H9 (cell line): ENCODE data around the gene AMPH. TPM values are rescaled to one million over a fixed set of nuclear protein-coding genes. Genes with fewer than 3 reads are reported as not detected.

Experiments
- DNase-seq: peaks from one replicate; pipeline ENCODE4 v3.0.0-alpha.2; 2017
- H2AFZ ChIP-seq: one replicate; pipeline ENCODE4 v1.6.1; 2013; ENCODE audit warnings: mild to moderate bottlenecking, low read length, control low read depth, moderate library complexity
- H2AK5ac ChIP-seq: 2 replicates; pipeline ENCODE4 v1.6.1; 2013; ENCODE audit warnings: low read length, control low read depth, mixed read lengths; ENCODE audit not compliant: insufficient read length
- H2BK120ac ChIP-seq: one replicate; pipeline ENCODE4 v1.6.1; 2013; ENCODE audit warnings: low read depth, mild to moderate bottlenecking, low read length, control low read depth, inconsistent platforms; ENCODE audit not compliant: poor library complexity, severe bottlenecking
- H2BK12ac ChIP-seq: 2 replicates; pipeline ENCODE4 v1.6.1; 2013; ENCODE audit warnings: low read length, control low read depth, mixed read lengths, low read depth; ENCODE audit not compliant: insufficient read length
- H2BK15ac ChIP-seq: 2 replicates; pipeline ENCODE4 v1.6.1; 2013; ENCODE audit warnings: low read depth, low read length, control low read depth
- H2BK20ac ChIP-seq: one replicate; pipeline ENCODE4 v1.6.1; 2013; ENCODE audit warnings: low read depth, mild to moderate bottlenecking, low read length, control low read depth, inconsistent platforms; ENCODE audit not compliant: poor library complexity, severe bottlenecking
- H2BK5ac ChIP-seq: 2 replicates; pipeline ENCODE4 v1.6.1; 2013; ENCODE audit warnings: low read length, control low read depth, mixed read lengths; ENCODE audit not compliant: insufficient read length
- H3K14ac ChIP-seq: 2 replicates; pipeline ENCODE4 v1.6.1; 2013; ENCODE audit warnings: low read length, control low read depth; ENCODE audit not compliant: insufficient read depth
- H3K18ac ChIP-seq: 2 replicates; pipeline ENCODE4 v1.6.1; 2013; ENCODE audit warnings: low read depth, mild to moderate bottlenecking, mixed read lengths, low read length, control low read depth; ENCODE audit not compliant: insufficient read length
- H3K23ac ChIP-seq: 2 replicates; pipeline ENCODE4 v1.6.1; 2013; ENCODE audit warnings: low read length, control low read depth, mixed read lengths, low read depth; ENCODE audit not compliant: insufficient read length
- H3K23me2 ChIP-seq: 2 replicates; pipeline ENCODE4 v1.6.1; 2013; ENCODE audit warnings: low read depth, mild to moderate bottlenecking, mixed read lengths, low read length, control low read depth; ENCODE audit not compliant: insufficient read length, poor library complexity, severe bottlenecking
- H3K27ac ChIP-seq: 2 replicates; pipeline ENCODE4 v1.5.1; 2013; ENCODE audit warnings: low read length, control low read depth, mixed read lengths, low read depth; ENCODE audit not compliant: insufficient read length
- H3K27me3 ChIP-seq: 2 replicates; pipeline ENCODE4 v1.6.1; 2013; ENCODE audit warnings: low read length, control low read depth, inconsistent platforms; ENCODE audit not compliant: insufficient read depth
- H3K4ac ChIP-seq: 2 replicates; pipeline ENCODE4 v1.6.1; 2013; ENCODE audit warnings: low read depth, mild to moderate bottlenecking, control low read depth, inconsistent platforms, low read length, moderate library complexity
- H3K4me1 ChIP-seq: 2 replicates; pipeline ENCODE4 v1.6.1; 2013; ENCODE audit warnings: low read length, control low read depth, inconsistent platforms; ENCODE audit not compliant: insufficient read depth
- H3K4me2 ChIP-seq: 2 replicates; pipeline ENCODE4 v1.6.1; 2013; ENCODE audit warnings: low read length, control low read depth, mixed read lengths; ENCODE audit not compliant: insufficient read length, insufficient read depth
- H3K56ac ChIP-seq: 2 replicates; pipeline ENCODE4 v1.6.1; 2013; ENCODE audit warnings: low read depth, mild to moderate bottlenecking, mixed read lengths, low read length, control low read depth; ENCODE audit not compliant: insufficient read length
- H3K79me1 ChIP-seq: 2 replicates; pipeline ENCODE4 v1.6.1; 2013; ENCODE audit warnings: low read depth, mild to moderate bottlenecking, moderate library complexity, low read length, control low read depth, inconsistent platforms; ENCODE audit not compliant: insufficient read depth, poor library complexity, severe bottlenecking
- H3K79me2 ChIP-seq: 2 replicates; pipeline ENCODE4 v1.6.1; 2013; ENCODE audit warnings: low read length, control low read depth, inconsistent platforms; ENCODE audit not compliant: insufficient read depth
- H3K9ac ChIP-seq: 2 replicates; pipeline ENCODE4 v1.6.1; 2013; ENCODE audit warnings: low read length, control low read depth, mixed read lengths; ENCODE audit not compliant: insufficient read length; ENCODE audit errors: extremely low read depth
- H3K9me3 ChIP-seq: one replicate; pipeline ENCODE4 v1.6.1; 2013; ENCODE audit warnings: low read depth, low read length, inconsistent platforms; ENCODE audit not compliant: control insufficient read depth
- H3T11ph ChIP-seq: one replicate; pipeline ENCODE4 v1.6.1; 2013; ENCODE audit warnings: mild to moderate bottlenecking, low read length, control low read depth, inconsistent platforms
- H4K20me1 ChIP-seq: one replicate; pipeline ENCODE4 v1.6.1; 2013; ENCODE audit not compliant: control insufficient read depth, insufficient read length, insufficient read depth
- H4K5ac ChIP-seq: 2 replicates; pipeline ENCODE4 v1.6.1; 2013; ENCODE audit warnings: low read depth, mild to moderate bottlenecking, mixed read lengths, low read length, control low read depth; ENCODE audit not compliant: insufficient read length
- H4K8ac ChIP-seq: replicated peaks from 2 replicates; pipeline ENCODE4 v1.6.1; 2013; ENCODE audit warnings: low read length, control low read depth, mixed read lengths, low read depth; ENCODE audit not compliant: insufficient read length
- H4K91ac ChIP-seq: 2 replicates; pipeline ENCODE4 v1.6.1; 2013; ENCODE audit warnings: low read depth, mild to moderate bottlenecking, moderate library complexity, mixed read lengths, low read length, control low read depth; ENCODE audit not compliant: insufficient read length
- H3K27ac Mint-ChIP-seq, 3 experiments: 2 replicates in 2 of 3; 3 replicates in 1 of 3; pipeline ENCODE4 v1.8.0; 2020 to 2021; ENCODE audit warnings: mixed read lengths in 3 of 3, mild to moderate bottlenecking in 1 of 3, moderate library complexity in 1 of 3
- H3K27me3 Mint-ChIP-seq: 2 replicates; pipeline ENCODE4 v1.8.0; 2021; ENCODE audit warnings: low read depth, mild to moderate bottlenecking, moderate library complexity, mixed read lengths
- H3K36me3 Mint-ChIP-seq, 3 experiments: 2 replicates in 2 of 3; 3 replicates in 1 of 3; pipeline ENCODE4 v1.8.0; 2020 to 2021; ENCODE audit warnings: low read depth in 3 of 3, mixed read lengths in 3 of 3; ENCODE audit not compliant: insufficient read depth in 1 of 3
- H3K4me1 Mint-ChIP-seq, 2 experiments: 2 replicates each; pipeline ENCODE4 v1.8.0; 2020; ENCODE audit warnings: mixed read lengths in 2 of 2
- H3K4me3 Mint-ChIP-seq, 2 experiments: 2 replicates in 1 of 2; 3 replicates in 1 of 2; pipeline ENCODE4 v1.8.0; 2020 to 2021; ENCODE audit warnings: mild to moderate bottlenecking in 2 of 2, mixed read lengths in 2 of 2, moderate library complexity in 1 of 2
- H3K9me3 Mint-ChIP-seq, 2 experiments: 2 replicates in 1 of 2; 3 replicates in 1 of 2; pipeline ENCODE4 v1.8.0; 2020; ENCODE audit warnings: mild to moderate bottlenecking in 2 of 2, mixed read lengths in 2 of 2, moderate library complexity in 1 of 2
- CTCF ChIP-seq: fragments of 200-600 bp; sonication (generic); conservative IDR thresholded peaks from 3 replicates; pipeline ENCODE4 v1.8.0; 2021; ENCODE audit warnings: antibody characterized with exemption, mild to moderate bottlenecking
- WGBS: extraction: QIAGEN DNeasy Blood & Tissue Kit; methylation state at CpG from one replicate; pipeline ENCODE4 v1.1.7; 2013; ENCODE audit warnings: missing lambda C conversion rate, low lambda C conversion rate, mixed read lengths; ENCODE audit not compliant: insufficient read length; ENCODE audit errors: extremely low coverage; 5-methylcytosine and 5-hydroxymethylcytosine counted together
- total RNA-seq: library from RNA; stranded (reverse); gene quantifications from 2 replicates; pipeline ENCODE4 v1.2.1, GENCODE V29; 2021

AMPH gene
- total RNA-seq, 1 experiment from 2014 or later, result 4.8 TPM

DNA sequence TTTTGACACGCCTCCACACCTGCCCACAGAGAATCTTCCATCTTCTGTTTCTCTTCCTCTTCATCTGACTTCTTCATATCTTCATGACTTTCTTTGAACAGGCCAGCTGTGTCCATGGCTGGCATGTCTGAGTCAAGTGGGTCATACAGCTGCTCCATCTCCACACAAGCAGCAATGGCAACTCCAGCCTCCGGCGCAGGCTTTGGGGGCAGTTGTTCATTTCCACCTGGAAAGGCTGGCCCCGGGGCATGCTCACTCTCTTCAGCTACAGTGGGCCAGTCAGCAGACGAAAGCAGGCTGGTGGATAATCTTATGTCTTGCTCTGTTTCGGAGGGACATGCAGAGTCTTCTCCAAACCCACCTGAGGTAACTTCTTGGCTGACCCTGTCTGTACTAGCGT, 202.1 kb downstream of the AMPH start:
- no peak overlapping the region for H3K4ac ChIP-seq

More for the DNA sequence above, 202.1 kb downstream of the AMPH start:
- Histone ChIP-seq H3K23me2 (no peaks in the 10 kb centered on the region), H2BK5ac (no peak overlapping the region), H3K14ac (no peak overlapping the region), H2AFZ (no peak overlapping the region), H4K91ac (no peak overlapping the region), H3K9me3 (no peaks in the 10 kb centered on the region), H3K9ac (no peak overlapping the region), H3K4me2 (no peak overlapping the region), H3K27me3 (no peaks in the 10 kb centered on the region), H4K5ac (no peak overlapping the region), H3K79me2 (no peaks in the 10 kb centered on the region), H2BK20ac (no peak overlapping the region), H3K56ac (no peak overlapping the region), H2AK5ac (no peak overlapping the region), H2BK12ac (no peak overlapping the region), H3T11ph (no peak overlapping the region), H3K23ac (no peak overlapping the region), H2BK120ac (no peak overlapping the region), H3K4me1 (no peaks in the 10 kb centered on the region), H4K8ac (no peak overlapping the region), H4K20me1 (no peaks in the 10 kb centered on the region), H3K79me1 (no peaks in the 10 kb centered on the region), H2BK15ac (no peak overlapping the region), H3K27ac (no peak overlapping the region), H3K18ac (no peak overlapping the region)
- Mint-ChIP-seq H3K4me3 (no peak overlapping the region), H3K36me3 (peaks cover 0 to 2% (median 0%) of the 10 kb centered on the region in 3 experiments; a peak in 2 of 7 replicates), H3K4me1 (no peaks in the 10 kb centered on the region), H3K27me3 (no peaks in the 10 kb centered on the region; the same call in 1 of the 2 replicates), H3K27ac (no peak overlapping the region), H3K9me3 (no peaks in the 10 kb centered on the region)
- no peak for TF ChIP-seq CTCF
- no CpG with 5 or more reads among the region's 7 CpGs for WGBS
- no peak for DNase-seq
